NCI-H2029 treated with DMSO at 0.1 percent for 48 hours (cell line): Measurements from ENCODE around the gene HHEX.

Experiments used
- DNase-seq: peaks from one replicate; lab custom pipeline; 2025; lab: John Stamatoyannopoulos, UW

HHEX gene

GRCh38 chr10:92693534-92693893, 3.8 kb downstream of the HHEX start:
- DNase-seq: no peak

DNA sequence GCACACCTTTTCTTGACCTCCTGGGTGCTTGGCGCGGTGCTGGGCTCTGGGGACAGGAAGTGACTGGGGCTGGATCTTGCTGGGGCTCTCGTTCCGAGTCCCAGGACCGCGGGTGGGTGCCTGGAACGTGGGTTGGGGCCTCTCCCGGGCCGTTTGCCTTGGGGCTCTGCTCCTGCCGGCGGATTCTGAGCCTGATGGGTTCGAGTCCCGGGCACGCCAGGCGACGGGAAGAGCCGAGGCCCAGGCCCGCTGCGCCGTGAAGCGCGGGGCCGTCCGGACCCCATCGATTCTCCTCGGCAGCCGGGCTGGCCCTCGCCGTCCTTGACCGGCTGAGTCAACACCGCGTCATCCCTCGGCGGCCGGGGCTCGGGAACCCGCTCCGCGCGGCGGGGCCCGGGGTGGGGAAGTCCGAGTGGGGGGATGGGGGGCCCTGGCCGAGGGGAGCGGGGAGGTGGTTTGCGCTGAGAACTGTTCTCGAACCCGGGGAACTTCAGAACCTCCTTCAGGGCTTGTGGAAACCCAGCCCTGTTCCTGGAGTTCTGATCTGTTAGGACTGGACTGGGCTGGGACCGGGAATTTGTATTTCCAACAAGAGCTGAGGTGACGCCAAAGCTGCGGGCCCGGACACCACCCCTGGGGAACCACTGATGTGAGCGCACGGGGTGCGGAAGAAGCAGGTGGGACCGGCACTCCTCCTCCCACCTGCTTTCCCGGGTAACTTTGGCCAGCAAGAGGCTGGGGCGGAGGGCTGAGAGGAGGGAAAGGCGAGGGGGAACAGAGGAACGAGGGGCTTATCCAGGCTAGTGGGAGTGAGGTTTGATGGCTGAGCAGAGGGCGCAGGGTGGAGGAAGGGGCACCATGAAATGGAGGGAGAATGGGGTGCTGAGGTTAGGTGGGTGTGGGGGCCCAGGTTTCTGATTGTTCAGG, 6.2 kb downstream of the HHEX start:
- DNase-seq: no peak

DNA sequence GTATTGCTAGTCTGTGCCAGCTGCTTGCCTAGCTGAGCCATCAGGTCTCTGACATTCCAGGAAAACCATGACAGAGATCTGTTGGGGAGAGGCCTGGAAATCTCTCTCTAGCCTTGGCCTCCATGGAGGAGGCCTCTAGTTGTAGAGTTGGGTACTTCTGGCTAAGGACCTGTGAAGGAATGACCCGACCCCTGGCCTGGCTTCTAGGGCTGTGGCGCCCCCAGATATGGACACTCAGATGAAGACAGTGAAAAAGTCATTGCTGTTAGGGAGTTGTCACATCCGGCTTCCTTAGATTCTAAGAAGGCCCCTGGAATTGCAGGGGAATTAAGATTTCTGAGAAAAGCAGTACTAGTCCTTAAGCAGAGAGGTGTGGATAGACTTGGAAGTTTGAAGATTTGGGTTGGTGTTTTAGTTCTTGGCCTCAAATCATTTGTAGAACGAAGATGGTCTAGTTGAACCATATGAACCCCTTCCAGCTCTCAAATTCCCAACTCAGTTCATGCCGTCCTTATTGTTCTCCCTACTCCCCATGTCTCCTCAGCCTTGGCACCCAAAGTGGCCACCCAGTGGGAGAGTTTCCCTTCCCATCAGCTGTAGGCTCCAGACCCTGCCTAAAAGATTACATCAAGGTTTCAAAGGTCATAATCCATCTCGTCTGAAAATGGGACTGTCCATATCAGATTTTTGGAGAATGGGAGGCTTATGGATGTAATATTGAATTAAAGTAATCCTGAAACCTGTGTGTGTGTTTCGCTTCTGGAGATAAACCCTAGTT, 7.0 kb downstream of the HHEX start:
- no peak for DNase-seq

- DNase-seq: no peak
Observed at GRCh38 chr10:92697663-92698511, 8.1 kb downstream of the HHEX start.

- DNase-seq: no peak
Observed at GRCh38 chr10:92699193-92699517, 9.4 kb downstream of the HHEX start.

- no peak for DNase-seq
Observed at GRCh38 chr10:92699518-92700381, 10.0 kb downstream of the HHEX start.

DNA sequence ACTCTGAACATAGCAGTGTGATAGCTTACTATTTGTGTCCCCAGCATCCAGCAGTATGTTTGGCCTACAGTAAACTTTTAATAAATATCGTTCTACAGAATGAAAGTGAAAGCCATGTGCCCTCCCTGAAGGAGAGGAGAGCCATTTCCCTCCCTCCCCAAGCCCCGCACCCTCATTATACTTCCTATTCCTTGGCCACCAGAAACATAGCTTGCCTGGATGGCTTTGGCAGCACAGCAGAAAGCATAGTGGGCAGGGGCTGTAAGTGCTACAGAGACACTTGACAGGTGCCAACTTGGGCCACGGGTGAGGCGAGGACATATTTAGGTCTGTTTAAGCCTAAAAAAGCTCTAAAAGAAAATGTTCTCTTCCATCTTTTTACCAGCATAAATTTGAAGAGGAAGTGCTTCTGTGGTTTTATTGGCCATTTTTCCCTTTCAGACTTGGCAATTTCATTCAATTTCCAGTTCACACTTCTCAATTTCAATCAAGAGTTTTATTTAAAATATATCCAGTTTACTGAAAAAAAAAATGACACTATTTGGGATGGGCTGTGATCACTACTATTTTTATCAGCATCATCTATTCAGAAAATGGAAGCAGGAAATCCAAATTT, 12.7 kb downstream of the HHEX start:
- DNase-seq: no peak

DNA sequence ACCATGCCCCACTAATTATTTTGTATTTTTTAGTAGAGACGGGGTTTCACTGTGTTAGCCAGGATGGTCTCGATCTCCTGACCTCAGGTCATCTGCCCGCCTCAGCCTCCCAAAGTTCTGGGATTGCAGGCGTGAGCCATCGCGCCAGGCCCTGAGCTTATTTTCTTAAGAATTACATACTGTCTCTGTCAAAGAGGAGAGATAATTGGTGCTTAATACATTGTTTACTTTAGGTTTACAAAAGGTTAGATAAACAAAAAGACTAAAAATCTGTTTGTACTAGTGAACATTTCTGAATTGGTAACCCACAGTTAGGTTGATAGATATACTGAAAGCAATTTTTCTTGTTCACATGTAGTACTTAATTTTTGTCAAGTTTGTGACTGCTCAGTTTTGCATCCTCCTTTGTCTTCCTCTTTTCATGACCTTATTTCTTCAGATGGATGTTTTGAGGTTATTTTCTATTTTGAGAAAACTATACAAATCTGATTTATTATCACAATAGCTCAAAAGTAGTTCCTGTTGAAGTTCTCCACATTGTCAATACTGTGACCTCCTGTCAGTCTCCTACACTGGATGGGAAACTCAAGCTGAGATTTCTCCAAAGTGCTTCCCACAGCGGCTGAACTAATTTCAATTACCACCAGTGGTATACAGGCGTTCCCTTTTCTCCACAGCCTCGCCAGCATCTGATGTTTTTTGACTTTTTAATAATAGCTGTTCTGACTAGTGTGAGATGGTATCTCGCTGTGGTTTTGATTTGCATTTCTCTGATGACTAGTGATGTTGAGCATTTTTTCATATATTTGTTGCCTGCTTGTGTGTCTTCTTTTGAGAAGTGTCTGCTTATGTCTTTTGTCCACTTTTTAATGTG, 22.5 kb downstream of the HHEX start:
- DNase-seq: peak; percentile 16

DNA sequence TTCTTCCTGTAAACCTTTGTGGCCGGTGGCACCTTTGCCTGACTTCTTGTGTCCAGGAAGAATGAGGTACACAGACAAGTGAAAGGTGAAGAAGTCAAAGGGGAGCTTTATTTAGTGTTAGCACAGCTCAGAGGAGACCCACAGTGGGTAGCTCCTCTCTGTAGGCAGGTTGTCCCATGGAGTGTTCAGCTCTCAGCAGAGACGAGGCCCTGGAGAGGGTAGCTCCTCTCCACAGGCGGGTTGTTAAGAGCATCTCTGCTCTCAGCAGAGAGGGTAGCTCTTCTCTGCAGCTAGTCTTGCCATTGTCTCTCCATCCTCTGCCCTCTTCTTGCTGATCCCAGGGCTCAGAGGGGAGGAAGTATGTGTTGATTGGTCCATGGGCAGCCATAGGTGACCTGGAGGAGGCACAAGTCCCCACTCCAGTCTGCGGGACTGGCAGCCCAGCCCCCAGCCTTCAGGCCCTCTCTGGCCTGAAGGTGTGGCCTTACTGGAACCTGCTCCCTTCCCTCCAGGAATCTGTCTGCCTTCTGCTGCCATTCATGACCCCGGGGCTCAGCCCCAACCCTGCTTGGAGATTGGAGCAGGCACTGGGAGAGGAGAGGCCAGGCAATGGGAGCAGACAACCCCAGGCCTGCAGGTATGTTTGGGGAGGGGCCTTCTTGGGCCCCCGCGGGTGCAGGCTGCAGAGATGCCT, 24.5 kb downstream of the HHEX start:
- no peak for DNase-seq

- no peak for DNase-seq
Observed at GRCh38 chr10:92714872-92715271, 25.1 kb downstream of the HHEX start.

DNA sequence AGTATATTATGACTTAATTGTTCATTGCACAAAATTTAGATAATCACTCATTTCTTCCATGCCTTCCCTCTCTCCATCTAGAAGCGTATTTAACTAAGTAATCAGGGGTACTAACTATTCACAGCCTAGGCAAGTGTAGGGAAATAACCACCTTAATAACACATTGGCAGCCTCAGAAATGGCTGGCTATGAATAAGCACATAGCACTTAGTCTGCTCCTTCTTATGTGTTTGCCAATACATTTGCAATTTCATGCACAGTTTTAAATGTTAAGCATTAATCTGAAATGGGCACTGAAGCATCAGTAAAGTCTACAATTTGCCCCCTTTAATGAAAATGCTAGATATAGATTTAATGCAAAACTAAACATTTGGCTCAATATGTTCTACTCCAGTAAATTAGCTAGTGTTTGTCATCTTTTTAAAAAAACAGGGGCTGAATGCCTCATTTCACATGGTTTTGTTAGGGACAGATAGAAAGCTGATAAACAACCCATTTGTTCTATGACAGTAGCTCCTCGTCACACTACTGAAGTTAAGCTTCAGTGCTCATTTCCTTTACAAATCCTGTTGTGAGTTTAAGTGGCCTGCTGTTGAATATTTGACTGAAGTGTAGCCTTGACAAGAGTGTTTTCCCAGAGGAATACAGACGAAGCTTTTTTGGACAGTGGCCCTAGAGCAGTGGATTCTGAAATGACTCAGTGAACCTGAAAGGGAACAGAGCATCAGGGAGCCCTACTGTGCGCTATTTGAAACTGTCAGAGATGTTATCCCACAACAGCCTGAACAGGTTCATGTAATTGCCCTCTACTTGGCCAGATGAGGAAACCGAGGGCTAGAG, 30.5 kb downstream of the HHEX start:
- DNase-seq: peak; percentile 45

DNA sequence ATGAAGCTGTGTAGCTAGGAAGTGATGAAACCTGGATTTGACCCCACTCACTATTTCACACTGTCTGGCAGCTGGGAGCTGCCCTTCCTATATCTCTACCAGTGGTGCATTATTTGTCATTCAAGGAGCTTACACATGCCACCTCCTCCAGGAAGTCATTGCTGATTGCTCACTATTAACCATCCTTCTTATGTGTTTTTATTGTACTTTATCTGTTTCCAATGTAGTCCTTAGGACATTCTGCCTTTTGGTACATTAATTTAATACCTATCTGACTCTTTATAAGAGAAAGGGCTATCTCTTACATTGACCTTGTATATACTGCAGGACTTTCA, 31.0 kb downstream of the HHEX start:
- no peak for DNase-seq

DNA sequence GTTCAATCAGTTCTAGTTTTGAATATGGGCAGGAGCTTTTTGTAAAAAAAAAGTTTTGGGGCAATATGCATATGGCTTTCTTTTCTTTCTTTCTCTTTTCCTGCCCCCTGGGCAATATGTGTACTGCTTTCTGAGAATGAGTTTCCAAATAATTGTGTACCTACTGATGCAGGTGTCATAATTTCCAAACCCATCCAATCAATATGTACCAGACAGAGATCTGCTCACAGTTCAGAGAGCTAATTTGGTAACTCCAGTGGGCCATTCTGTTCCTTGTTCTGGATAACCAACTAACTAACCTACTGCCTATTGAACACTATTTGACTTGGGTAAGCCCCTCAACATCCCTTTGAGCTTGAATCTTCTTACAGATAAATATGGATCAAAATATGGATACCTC, 32.6 kb downstream of the HHEX start:
- DNase-seq: no peak

DNA sequence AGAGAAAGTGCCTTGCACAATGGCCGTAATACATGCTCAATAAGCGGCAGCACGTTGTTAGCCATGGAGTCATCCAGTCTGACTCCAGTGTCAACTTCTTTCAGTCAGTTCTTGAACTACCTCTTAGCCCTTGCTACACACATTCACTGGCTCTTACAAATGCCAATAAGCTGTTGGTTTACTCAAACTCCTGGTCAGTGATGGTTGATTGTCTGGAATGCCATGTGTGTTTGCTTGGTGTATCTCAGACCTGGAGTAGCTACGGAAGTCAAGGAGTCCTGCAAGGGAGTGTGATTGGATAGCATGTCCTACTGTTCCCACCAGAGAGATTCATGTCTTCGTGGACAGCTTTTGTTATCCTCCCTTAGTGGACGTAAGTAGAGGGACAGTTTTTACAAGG, 37.4 kb downstream of the HHEX start:
- DNase-seq: no peak

- no peak for DNase-seq
Observed at GRCh38 chr10:92727550-92727949, 37.8 kb downstream of the HHEX start.

DNA sequence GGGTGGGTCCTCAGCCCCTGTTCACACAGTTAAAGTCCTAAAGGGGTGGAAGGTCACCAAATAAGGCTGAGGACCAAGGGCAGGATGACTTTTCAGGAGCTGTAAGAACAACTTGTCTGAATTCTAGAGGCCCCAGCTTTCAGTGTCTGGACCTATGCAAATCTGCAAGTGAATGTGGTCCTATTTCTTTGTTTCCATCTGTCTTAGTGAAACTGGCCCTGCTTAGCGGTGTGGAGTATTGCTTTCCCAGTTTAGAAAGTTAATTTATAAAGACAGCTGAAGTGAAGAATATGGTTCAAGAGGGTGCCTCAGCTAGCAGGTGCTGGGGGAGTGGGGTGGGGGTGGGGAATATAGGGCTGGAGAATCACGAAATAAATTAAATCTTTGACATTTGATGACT, 40.1 kb downstream of the HHEX start:
- no peak for DNase-seq

- DNase-seq: no peak
Observed at GRCh38 chr10:92732958-92733357, 43.2 kb downstream of the HHEX start.

DNA sequence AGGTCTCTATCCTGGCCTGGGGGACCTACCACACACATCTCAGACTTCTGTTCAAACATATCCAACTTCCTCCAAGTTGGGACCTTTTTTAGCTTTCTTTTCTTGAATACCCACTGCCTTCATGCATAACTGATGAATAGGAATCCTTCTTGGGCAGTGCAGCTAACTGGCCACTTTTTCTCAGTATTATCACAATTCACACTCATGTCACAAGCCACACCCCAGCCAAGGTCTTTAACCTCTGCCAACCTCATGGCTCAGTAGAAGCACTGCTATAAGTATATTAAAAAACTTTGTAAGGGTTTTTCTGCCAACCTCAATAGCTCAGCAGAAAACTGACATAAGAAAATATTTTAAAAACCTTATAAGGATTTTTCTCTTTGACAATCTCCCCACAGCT, 44.5 kb downstream of the HHEX start:
- no peak for DNase-seq

- DNase-seq: no peak
Observed at GRCh38 chr10:92735938-92736337, 46.2 kb downstream of the HHEX start.
